GM12874 (cell line): ENCODE data around the gene SLAIN2.

Experiments used
- TF ChIP-seq, protein P1 (sequence below): IDR thresholded peaks from 2 replicates; pipeline ENCODE4 v1.5.1; 2011; ENCODE audit warnings: low read depth, mild to moderate bottlenecking, control low read depth, low read length, moderate library complexity; ENCODE audit not compliant: insufficient read depth

The SLAIN2 gene

DNA sequence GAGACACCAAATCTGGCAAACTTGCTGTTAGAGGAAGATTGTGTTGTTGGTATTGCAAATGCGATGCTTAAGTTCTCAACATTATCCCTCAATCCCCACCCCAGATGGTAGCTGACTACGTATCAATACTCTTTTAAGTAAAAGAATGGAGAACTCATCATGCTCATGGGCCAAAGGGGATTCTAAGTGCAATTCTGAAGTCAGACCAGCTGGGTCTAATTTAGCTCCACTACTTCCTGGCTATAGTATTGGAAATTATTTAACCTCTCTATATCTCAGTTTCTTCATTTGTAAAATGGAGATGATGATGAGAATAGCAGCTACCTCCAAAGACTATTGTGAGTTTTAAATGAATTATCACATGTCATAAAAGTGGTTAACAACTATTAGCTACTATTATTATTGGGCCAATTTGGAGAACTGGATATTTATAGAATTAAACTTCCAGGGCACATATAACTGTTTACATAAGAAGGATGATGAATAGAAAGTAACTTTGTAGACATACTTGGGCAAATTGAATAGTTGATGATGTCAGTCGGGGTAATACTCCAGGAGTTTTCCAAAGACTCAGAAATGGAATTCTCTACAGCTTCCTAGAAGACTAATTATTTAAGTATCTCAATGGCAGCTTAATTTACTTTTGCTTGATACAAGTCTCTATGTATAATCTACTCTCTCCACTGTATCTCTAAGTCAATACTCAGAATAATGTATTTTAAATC lies 5.0 kb upstream of the SLAIN2 start:
- TF ChIP-seq, protein P1, sequence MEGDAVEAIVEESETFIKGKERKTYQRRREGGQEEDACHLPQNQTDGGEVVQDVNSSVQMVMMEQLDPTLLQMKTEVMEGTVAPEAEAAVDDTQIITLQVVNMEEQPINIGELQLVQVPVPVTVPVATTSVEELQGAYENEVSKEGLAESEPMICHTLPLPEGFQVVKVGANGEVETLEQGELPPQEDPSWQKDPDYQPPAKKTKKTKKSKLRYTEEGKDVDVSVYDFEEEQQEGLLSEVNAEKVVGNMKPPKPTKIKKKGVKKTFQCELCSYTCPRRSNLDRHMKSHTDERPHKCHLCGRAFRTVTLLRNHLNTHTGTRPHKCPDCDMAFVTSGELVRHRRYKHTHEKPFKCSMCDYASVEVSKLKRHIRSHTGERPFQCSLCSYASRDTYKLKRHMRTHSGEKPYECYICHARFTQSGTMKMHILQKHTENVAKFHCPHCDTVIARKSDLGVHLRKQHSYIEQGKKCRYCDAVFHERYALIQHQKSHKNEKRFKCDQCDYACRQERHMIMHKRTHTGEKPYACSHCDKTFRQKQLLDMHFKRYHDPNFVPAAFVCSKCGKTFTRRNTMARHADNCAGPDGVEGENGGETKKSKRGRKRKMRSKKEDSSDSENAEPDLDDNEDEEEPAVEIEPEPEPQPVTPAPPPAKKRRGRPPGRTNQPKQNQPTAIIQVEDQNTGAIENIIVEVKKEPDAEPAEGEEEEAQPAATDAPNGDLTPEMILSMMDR = no peak

DNA sequence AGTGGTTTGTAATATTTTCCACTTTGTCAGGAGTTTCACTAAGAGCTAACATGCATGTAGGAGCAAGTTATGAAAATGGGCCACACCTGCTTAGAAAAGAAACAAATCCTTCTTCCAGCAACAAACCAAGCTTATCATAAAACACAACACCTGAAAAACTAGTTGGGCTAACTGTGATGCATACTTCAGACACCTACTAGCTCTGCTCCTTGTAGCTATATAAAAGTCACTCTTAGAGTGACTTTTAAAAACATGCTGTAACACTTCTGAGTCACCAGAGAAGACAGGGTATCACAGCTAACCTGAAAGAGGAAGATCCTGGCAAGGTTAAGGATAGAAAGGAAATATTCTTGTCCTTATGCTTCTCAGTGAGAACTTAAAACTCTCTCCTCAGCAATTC lies 3.6 kb upstream of the SLAIN2 start:
- TF ChIP-seq, protein P1 = no peak

DNA sequence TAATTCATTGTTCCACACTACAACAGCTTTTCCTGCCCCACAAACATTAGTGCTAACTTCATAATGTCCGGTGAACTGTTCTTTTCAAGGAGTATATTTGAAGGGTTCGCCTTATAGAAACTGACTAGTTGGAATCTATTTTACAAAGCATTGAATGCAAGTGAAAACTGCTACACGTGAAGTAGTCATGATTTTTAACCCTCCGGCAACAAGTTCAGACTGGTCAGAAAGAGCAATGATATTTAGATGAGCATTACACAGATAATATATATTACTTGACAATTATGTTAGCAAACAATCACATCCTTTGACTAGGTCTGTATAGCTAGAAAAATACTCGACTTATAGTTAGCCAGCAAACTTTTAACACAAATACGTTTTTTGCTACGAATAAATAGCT lies 1.7 kb upstream of the SLAIN2 start:
- TF ChIP-seq, protein P1 = no peak

DNA sequence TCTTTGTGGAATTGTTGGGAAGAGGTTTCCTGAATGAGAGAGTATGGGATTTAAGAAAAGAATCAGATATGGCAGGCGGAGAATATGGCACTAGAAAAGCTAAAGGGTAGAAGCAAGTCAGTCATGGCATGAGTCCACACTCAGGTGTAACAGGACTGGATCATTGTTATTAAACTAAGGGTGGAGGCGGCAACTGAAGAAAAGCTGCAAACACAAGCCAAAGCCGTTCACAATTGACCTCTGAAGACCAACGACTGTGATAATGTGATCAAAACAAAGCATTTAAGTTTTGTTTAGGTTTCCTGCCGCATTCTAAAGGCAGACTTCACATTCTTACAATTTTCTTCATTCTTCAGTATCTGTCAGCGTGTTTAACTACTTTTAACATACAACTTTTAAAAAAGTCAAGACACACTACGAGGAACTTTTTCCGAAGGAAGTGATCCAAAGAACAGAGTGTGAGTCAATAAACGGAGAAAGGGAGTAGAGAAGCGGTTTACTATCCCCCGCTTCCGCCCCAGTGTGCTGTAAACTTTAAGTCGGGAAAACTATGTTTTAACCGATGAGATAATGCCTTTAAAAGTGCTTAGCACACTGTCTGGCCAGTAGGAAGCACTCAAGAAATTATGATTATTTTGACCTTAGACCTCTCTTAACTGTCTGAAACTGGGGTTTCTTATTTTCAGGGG lies 909 bp upstream of the SLAIN2 start:
- TF ChIP-seq, protein P1 = no peak

DNA sequence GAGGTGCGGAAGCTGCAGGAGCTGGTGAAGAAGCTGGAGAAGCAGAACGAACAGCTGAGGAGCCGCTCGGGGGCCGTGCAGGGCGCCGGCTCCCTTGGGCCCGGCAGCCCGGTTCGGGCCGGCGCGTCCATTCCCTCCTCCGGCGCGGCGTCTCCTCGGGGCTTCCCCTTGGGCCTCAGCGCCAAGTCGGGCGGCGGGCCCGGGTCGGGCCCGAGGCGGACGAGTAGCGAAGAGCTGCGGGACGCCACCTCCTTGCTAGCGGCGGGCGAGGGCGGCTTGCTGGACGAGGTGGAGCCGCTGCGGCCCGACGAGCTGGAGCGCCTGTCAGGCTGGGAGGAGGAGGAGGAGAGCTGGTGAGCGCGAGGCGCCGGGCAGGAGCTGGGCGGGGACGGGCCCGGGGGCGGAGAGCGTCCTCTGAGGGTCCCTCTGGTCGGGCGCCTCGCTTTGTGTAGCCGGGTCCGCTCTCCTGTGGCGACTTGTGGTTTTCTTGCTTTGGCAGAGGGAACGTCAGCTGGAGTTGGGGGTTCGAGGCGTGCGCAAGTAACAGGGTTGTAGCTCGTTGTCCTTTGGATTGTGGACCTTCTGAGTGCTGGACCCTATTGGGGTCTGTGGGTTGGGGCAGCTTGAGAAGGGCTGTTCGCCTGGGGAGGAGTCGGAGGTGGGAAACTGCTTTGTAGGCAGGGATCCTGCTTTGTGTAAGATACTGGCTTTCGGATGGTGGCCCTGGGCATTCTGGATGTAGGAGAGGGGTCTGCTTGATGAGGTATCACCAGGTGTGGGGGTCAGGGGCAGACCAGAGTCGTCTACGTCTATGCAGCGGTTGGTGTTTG lies 662 bp downstream of the SLAIN2 start:
- TF ChIP-seq, protein P1 = no peak

DNA sequence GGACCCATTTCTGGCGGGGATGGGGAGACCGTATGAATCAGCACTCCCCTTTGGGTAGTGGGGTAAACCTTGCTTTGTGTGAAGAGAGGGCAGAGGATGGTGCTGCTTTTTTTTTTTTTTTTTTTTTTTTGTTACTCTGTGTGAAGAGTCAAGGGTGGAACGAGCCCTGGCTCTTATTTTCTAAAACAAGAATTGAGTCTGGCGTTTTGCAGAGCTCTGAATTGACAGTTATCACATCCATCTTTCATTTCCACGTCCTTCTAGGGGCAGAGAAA lies 1.2 kb downstream of the SLAIN2 start:
- TF ChIP-seq, protein P1 = no peak

DNA sequence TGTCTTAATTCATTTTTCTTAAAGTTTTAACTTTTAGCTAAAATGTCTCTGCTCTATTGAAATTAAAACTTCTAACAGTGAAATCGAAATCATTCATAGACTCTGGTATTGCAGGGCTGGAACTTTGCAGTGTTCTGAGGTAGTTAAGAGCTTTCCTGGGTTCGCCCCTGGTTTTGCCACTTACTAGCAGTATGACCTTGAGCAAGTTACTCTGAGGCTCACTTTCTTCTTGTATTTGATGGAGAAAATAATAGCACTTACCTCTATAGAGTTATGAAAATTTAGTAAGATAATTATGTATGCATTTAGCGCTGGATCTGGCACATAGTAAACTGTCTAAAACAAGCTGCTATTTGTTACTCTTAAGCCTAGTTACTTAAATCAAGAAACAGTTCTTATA lies 1.7 kb downstream of the SLAIN2 start:
- TF ChIP-seq, protein P1 = no peak
